HepG2 (cell line): ENCODE data around the gene PKP3. TPM values are rescaled to one million over a fixed set of nuclear protein-coding genes. Genes with fewer than 3 reads are reported as not detected.

ENCODE experiments used
- ATAC-seq: fragments of 200-7000 bp; cut with Tn5 transposase; 3 replicates; pipeline ENCODE4 v1.9.1; 2020; ENCODE audit warnings: mild to moderate bottlenecking, moderate library complexity
- BruUV-seq: library from RNA; stranded (reverse); fragments of 400-500 nt; replicated peaks from 2 replicates; lab custom pipeline; 2021; lab: Mats Ljungman, UMichigan
- CTCF ChIA-PET: fragments of 300-600 bp; formaldehyde crosslinking; extraction: SDS; loops from one replicate; lab custom pipeline; 2021; ENCODE audit warnings: low total read pairs, inconsistent platforms, low intra/inter-chr PET ratio; lab: Yijun Ruan, JAX
- POLR2A ChIA-PET: fragments of 350-600 bp; sonication (Branson Sonifier 250); formaldehyde crosslinking; loops from one replicate; lab custom pipeline; 2020; ENCODE audit warnings: antibody characterized with exemption, inconsistent platforms; lab: Yijun Ruan, JAX
- DNase-seq: peaks from one replicate; pipeline ENCODE4 v3.0.0-alpha.2; 2015; ENCODE audit warnings: low spot score
- FAIRE-seq: peaks from 3 replicates; lab custom pipeline; 2011; peaks lifted over from hg19 to GRCh38; lab: Jason Lieb, UNC
- H2AFZ ChIP-seq: one replicate; pipeline ENCODE4 v1.6.1; 2011; ENCODE audit warnings: low read length, inconsistent platforms
- H3K27ac ChIP-seq: fragments of 300-600 bp; 3 replicates; pipeline ENCODE4 v1.8.0; 2011; ENCODE audit warnings: mixed run types, mild to moderate bottlenecking, mixed read lengths, low read length, inconsistent platforms; ENCODE audit not compliant: insufficient read depth; ENCODE audit errors: extremely low read length
- H3K27me3 ChIP-seq, 2 experiments: fragments of 200-600 bp in 1 of 2; 2 replicates in 1 of 2; 3 replicates in 1 of 2; pipeline versions ENCODE4 v1.6.0 to v1.8.0; 2011; ENCODE audit warnings: low read length in 2 of 2, mild to moderate bottlenecking in 2 of 2, moderate library complexity in 2 of 2, inconsistent platforms in 1 of 2; ENCODE audit not compliant: insufficient read depth in 2 of 2, control insufficient read depth in 1 of 2
- H3K36me3 ChIP-seq, 2 experiments: fragments of 200-600 bp in 1 of 2; replicated peaks in 1 of 2; 2 replicates in 1 of 2; 3 replicates in 1 of 2; pipeline versions ENCODE4 v1.5.1 to v1.8.0; 2011; ENCODE audit warnings: low read length in 2 of 2, inconsistent platforms in 1 of 2; ENCODE audit not compliant: insufficient read depth in 2 of 2, control insufficient read depth in 1 of 2
- H3K4me1 ChIP-seq: 2 replicates; pipeline ENCODE4 v1.5.1; 2012; ENCODE audit warnings: low read length, inconsistent platforms; ENCODE audit not compliant: insufficient read depth
- H3K4me2 ChIP-seq: 2 replicates; pipeline ENCODE4 v1.6.0; 2011; ENCODE audit warnings: low read depth, low read length, inconsistent platforms
- H3K4me3 ChIP-seq, 3 experiments: fragments of 200-600 bp in 1 of 3; sonication (generic), shearing (Covaris generic) in 1 of 3; replicated peaks in 1 of 3; 2 replicates each; pipeline ENCODE4 v1.5.1; 2011 to 2016; ENCODE audit warnings: low read length in 3 of 3, inconsistent platforms in 2 of 3, low read depth in 2 of 3, mild to moderate bottlenecking in 2 of 3, control low read depth in 1 of 3, mixed read lengths in 1 of 3; ENCODE audit not compliant: insufficient read depth in 1 of 3
- H3K79me2 ChIP-seq: one replicate; pipeline ENCODE4 v1.6.1; 2011; ENCODE audit warnings: low read length, inconsistent platforms; ENCODE audit not compliant: insufficient read depth
- H3K9ac ChIP-seq: 2 replicates; pipeline ENCODE4 v1.6.0; 2011; ENCODE audit warnings: mild to moderate bottlenecking, low read depth, low read length, inconsistent platforms; ENCODE audit not compliant: insufficient read depth
- H3K9me3 ChIP-seq: 2 replicates; pipeline ENCODE4 v1.5.1; 2012; ENCODE audit warnings: mild to moderate bottlenecking, low read length
- H4K20me1 ChIP-seq: 2 replicates; pipeline ENCODE4 v1.6.0; 2011; ENCODE audit warnings: inconsistent platforms, mild to moderate bottlenecking, low read length, moderate library complexity; ENCODE audit not compliant: insufficient read depth
- IKZF4 ChIP-seq: sonication (generic); formaldehyde crosslinking; IDR thresholded peaks from 2 replicates; pipeline ENCODE4 v1.5.1; 2020; ENCODE audit warnings: borderline replicate concordance, mild to moderate bottlenecking, low read depth, missing genetic modification reagents; ENCODE audit errors: not compliant biosample characterization
- JUNB ChIP-seq: sonication (generic); formaldehyde crosslinking; IDR thresholded peaks from 2 replicates; pipeline ENCODE4 v1.8.0; 2022; ENCODE audit warnings: missing genetic modification reagents, mild to moderate bottlenecking, borderline replicate concordance
- KLF16 ChIP-seq, 2 experiments: sonication (generic) in 1 of 2; formaldehyde crosslinking in 1 of 2; IDR thresholded peaks; 2 replicates each; pipeline versions ENCODE4 v1.6.1 to v1.8.0; 2016 to 2023; ENCODE audit warnings: missing genetic modification reagents in 2 of 2, missing compliant biosample characterization in 1 of 2
- MED13 ChIP-seq: sonication (generic); formaldehyde crosslinking; IDR thresholded peaks from 2 replicates; pipeline ENCODE4 v1.5.0; 2020; ENCODE audit warnings: missing genetic modification reagents
- NFYB ChIP-seq: sonication (generic); formaldehyde crosslinking; IDR thresholded peaks from 2 replicates; pipeline ENCODE4 v1.4.0; 2020; ENCODE audit warnings: missing genetic modification reagents
- NPAS2 ChIP-seq: sonication (generic); formaldehyde crosslinking; IDR thresholded peaks from 2 replicates; pipeline ENCODE4 v1.8.0; 2022; ENCODE audit warnings: mild to moderate bottlenecking, missing genetic modification reagents, borderline replicate concordance
- RERE ChIP-seq: IDR thresholded peaks from 2 replicates; pipeline ENCODE4 v1.6.1; 2016; ENCODE audit warnings: low read depth, missing genetic modification reagents, missing compliant biosample characterization
- ZNF281 ChIP-seq: sonication (generic); formaldehyde crosslinking; IDR thresholded peaks from 2 replicates; pipeline ENCODE4 v1.4.0; 2020; ENCODE audit warnings: missing genetic modification reagents, borderline replicate concordance
- ZNF772 ChIP-seq: sonication (generic); formaldehyde crosslinking; IDR thresholded peaks from 2 replicates; pipeline ENCODE4 v1.5.0; 2020; ENCODE audit warnings: mild to moderate bottlenecking, missing genetic modification reagents
- WGBS: methylation state at CpG from one replicate; pipeline ENCODE4 v1.1.6; 2017; ENCODE audit warnings: low lambda C conversion rate; 5-methylcytosine and 5-hydroxymethylcytosine counted together
- in situ Hi-C: cut with HindIII; loops from 2 replicates; pipeline ENCODE4 v1.10.0; 2017; ENCODE audit warnings: low pct_unique_long_range_greater_than_20kb; ENCODE audit not compliant: extremely low pct_ligation_motif_present
- intact Hi-C: fragments of 100-400 bp; cut with micrococcal nuclease; formaldehyde crosslinking; loops from one replicate; pipeline ENCODE4 v1.10.0; 2022; ENCODE audit not compliant: unreplicated experiment
- polyA plus RNA-seq, 8 experiments: library from polyadenylated mRNA; depleted of rRNA in 3 of 8; stranded (reverse) in 7 of 8; unstranded in 1 of 8; fragments of >200 nt; fragmentation: Illumina TruSeq in 4 of 8; extraction: Trizol in 4 of 8; gene quantifications; 2 replicates each; pipeline versions ENCODE4 v1.2.1 to v1.2.3, GENCODE V29; 2011 to 2016; ENCODE audit warnings: low read depth in 4 of 8, missing spikeins in 1 of 8, mixed read lengths in 1 of 8; ENCODE audit not compliant: insufficient read depth in 1 of 8
- total RNA-seq, 5 experiments: library from RNA; depleted of rRNA; stranded (reverse); fragments of >200 nt; fragmentation: Illumina TruSeq; extraction: Trizol; gene quantifications; 2 replicates each; pipeline ENCODE4 v1.2.3, GENCODE V29; 2016; ENCODE audit warnings: low read depth in 1 of 5
- TF ChIP-seq, protein P1 (sequence below): sonication (generic); formaldehyde crosslinking; IDR thresholded peaks from 2 replicates; pipeline ENCODE4 v1.4.0; 2020; ENCODE audit warnings: mild to moderate bottlenecking, missing genetic modification reagents
- TF ChIP-seq, protein P2 (sequence below): sonication (generic); formaldehyde crosslinking; IDR thresholded peaks from 2 replicates; pipeline ENCODE4 v1.8.0; 2022; ENCODE audit warnings: mild to moderate bottlenecking, missing genetic modification reagents, moderate library complexity

Gene PKP3
- total and polyA plus RNA-seq, 2 of the 13 experiments (the other 11 are each of a cell fraction or from before 2014, with no cell fraction given), result 18.0 to 28.7 TPM

- Histone ChIP-seq H3K4me2 (peak within 1 kb of the TSS; percentile 90), H4K20me1 (0 out of 2 replicates have a peak, but pooled peaks cover 4% of the 10 kb centered on the region), H3K9ac (peak within 1 kb of the TSS; percentile 64), H3K4me1 (peaks cover 58% of the 10 kb centered on the region), H3K4me3 (peak within 1 kb of the TSS; percentile 53 to 83 (median 63)), H3K27ac (no peak within 1 kb of the TSS), H3K36me3 (peaks cover 0 to 7% of the 10 kb centered on the region in 2 experiments; a peak in 2 of 5 replicates), H3K9me3 (no peaks in the 10 kb centered on the region), H3K79me2 (no peaks in the 10 kb centered on the region), H3K27me3 (peaks cover 8 to 29% of the 10 kb centered on the region in 2 experiments; a peak in 4 of 5 replicates), H2AFZ (no peak within 1 kb of the TSS)
- intact Hi-C loops, result no loop called here
- CTCF ChIA-PET, result no interaction called here
- 4% methylated on average over 12 of the region's 118 CpGs for WGBS
- FAIRE-seq, result no peak
- no TSS peak for BruUV-seq
- POLR2A ChIA-PET, result no interaction called here
- in situ Hi-C loops, result loop anchor here (5.0 kb wide), 1 partner anchor 67 kb away; no protein-coding TSS in a partner anchor
- DNase-seq, result no peak
- no peak for ATAC-seq
- no peak for TF ChIP-seq MED13 (CRISPR knock-in tag)
- 0 out of 2 replicates have a peak, but pooled peaks have one; percentile 30 for TF ChIP-seq ZNF281 (CRISPR knock-in tag)
- TF ChIP-seq RERE (CRISPR knock-in tag), result no peak
- no peak for TF ChIP-seq ZNF772 (CRISPR knock-in tag)
- TF ChIP-seq NFYB, result peak; percentile 37; the same call in 1 of the 2 replicates
- no peak for TF ChIP-seq IKZF4 (CRISPR knock-in tag)
- no peak for TF ChIP-seq KLF16 (CRISPR knock-in tag; IDR thresholded peaks at IDR 0.05)
- no peak for TF ChIP-seq JUNB (CRISPR knock-in tag)
- no peak for TF ChIP-seq NPAS2
- TF ChIP-seq, protein P1, sequence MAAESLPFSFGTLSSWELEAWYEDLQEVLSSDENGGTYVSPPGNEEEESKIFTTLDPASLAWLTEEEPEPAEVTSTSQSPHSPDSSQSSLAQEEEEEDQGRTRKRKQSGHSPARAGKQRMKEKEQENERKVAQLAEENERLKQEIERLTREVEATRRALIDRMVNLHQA (CRISPR knock-in tag), result no peak
- TF ChIP-seq, protein P2, sequence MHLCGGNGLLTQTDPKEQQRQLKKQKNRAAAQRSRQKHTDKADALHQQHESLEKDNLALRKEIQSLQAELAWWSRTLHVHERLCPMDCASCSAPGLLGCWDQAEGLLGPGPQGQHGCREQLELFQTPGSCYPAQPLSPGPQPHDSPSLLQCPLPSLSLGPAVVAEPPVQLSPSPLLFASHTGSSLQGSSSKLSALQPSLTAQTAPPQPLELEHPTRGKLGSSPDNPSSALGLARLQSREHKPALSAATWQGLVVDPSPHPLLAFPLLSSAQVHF (CRISPR knock-in tag), result no peak
Measured at GRCh38 chr11:369336-370018, 24.5 kb upstream of the PKP3 start, which contains the start of gene B4GALNT4. B4GALNT4 (plus strand) TSS chr11:369499; CDS start chr11:369804, 305 bp downstream.
